Ovary (tissue), 9 donors: ENCODE results near the gene ZNF837. TPM values are rescaled to one million over a fixed set of nuclear protein-coding genes. Genes with fewer than 3 reads are reported as not detected.

Experiments used
- DNase-seq, 5 donors: peaks; one replicate each; pipeline ENCODE4 v3.0.0-alpha.2; 2019 to 2020
- H3K27ac ChIP-seq, 2 donors: fragments of 200-600 bp; one replicate each; pipeline versions ENCODE4 v1.5.1 to v1.8.0; 2019 to 2022
- H3K27me3 ChIP-seq: fragments of 200-600 bp; one replicate; pipeline ENCODE4 v1.8.0; 2022
- H3K36me3 ChIP-seq: fragments of 200-600 bp; sonication (generic); one replicate; pipeline ENCODE4 v1.5.1; 2019
- H3K4me1 ChIP-seq: one replicate; pipeline ENCODE4 v1.8.1; 2013; ENCODE audit warnings: mild to moderate bottlenecking, moderate library complexity; ENCODE audit not compliant: insufficient read depth
- H3K4me3 ChIP-seq: fragments of 200-600 bp; sonication (generic); one replicate; pipeline ENCODE4 v1.5.1; 2017
- H3K9me3 ChIP-seq, 2 donors: fragments of 200-600 bp in 1 of 2; sonication (generic) in 1 of 2; one replicate each; pipeline versions ENCODE4 v1.5.1 to v1.8.1; 2013 to 2019; ENCODE audit warnings: mild to moderate bottlenecking in 1 of 2, moderate library complexity in 1 of 2
- CTCF ChIP-seq, 3 donors: fragments of 450-650 bp in 2 of 3; fragments of 200-600 bp in 1 of 3; IDR thresholded peaks; one replicate each; pipeline versions ENCODE4 v1.5.1 to v1.8.0; 2016 to 2022; ENCODE audit warnings: antibody characterized with exemption in 3 of 3, mild to moderate bottlenecking in 1 of 3
- EP300 ChIP-seq: sonication (generic); formaldehyde crosslinking; IDR thresholded peaks from one replicate; pipeline ENCODE4 v1.6.1; 2017; ENCODE audit warnings: antibody characterized with exemption
- POLR2A ChIP-seq: fragments of 450-650 bp; IDR thresholded peaks from one replicate; pipeline ENCODE4 v1.6.1; 2017; ENCODE audit warnings: antibody characterized with exemption, mild to moderate bottlenecking, moderate library complexity
- WGBS, 3 donors: extraction: QIAGEN DNeasy Blood & Tissue Kit in 1 of 3; methylation state at CpG; one replicate each; pipeline versions ENCODE4 v1.1.5 to v1.1.7; 2013 to 2017; 5-methylcytosine and 5-hydroxymethylcytosine counted together
- intact Hi-C, 4 donors: fragments of 100-400 bp; cut with DNase I; formaldehyde crosslinking; loops; one replicate each; pipeline versions ENCODE4 v1.11.0 to v1.15.1; 2022 to 2023
- polyA plus RNA-seq, 2 donors: library from polyadenylated mRNA; stranded (reverse); fragments of 200-250 nt in 1 of 2; fragments of 350-450 nt in 1 of 2; fragmentation: Illumina TruSeq in 1 of 2; extraction: RNeasy Lipid Tissue Mini Kit (QIAGEN cat#74804) in 1 of 2; gene quantifications; one replicate each; pipeline ENCODE4 v1.2.3, GENCODE V29; 2013 to 2014
- total RNA-seq, 7 donors: library from RNA; depleted of rRNA in 2 of 7; stranded (reverse); fragments of >200 nt in 2 of 7; fragmentation: NEBNext Ultra II Directional in 3 of 7; extraction: Animal tissue kit (Norgen Biotek cat#: 25700) in 3 of 7; gene quantifications; one replicate each; pipeline versions ENCODE4 v1.1.0 to v1.2.4, GENCODE V29; 2016 to 2023
- donor health status: DM: no; HTN: no; CAD: no; lungs with moderate emphysema.
- donor health status: DM: no; HTN: no; CAD: no.
- donor health status: Bipolar disorder and iron deficiency.
- donor health status: DM: yes; HTN: yes; CAD: no.
- donor health status: DM: no; HTN: no; CAD: no.
- donor health status: DM: yes; HTN: yes; CAD: no.

The ZNF837 gene
- total and polyA plus RNA-seq, 9 donors = 1.4 to 3.2 (median 2.5) TPM; not detected in 1

- H3K9me3 ChIP-seq = peaks cover 0 to 12% of the 10 kb centered on the region in 2 donors
These were observed 36.2 kb upstream of the ZNF837 start for GRCh38 chr19:58417071-58417470.

GRCh38 chr19:58416604-58417003, 35.8 kb upstream of the ZNF837 start:
- 97 to 98% (median 97%) methylated on average over 5 of the region's 5 CpGs for WGBS, 3 donors
- TF ChIP-seq CTCF (IDR thresholded peaks at IDR 0.05) (no peak), EP300 (no peak), POLR2A (no peak)
- Histone ChIP-seq H3K9me3 (peaks cover 0 to 12% of the 10 kb centered on the region in 2 donors), H3K27me3 (no peaks in the 10 kb centered on the region), H3K4me3 (no peak overlapping the region), H3K27ac (no peak overlapping the region), H3K4me1 (no peaks in the 10 kb centered on the region), H3K36me3 (no peaks in the 10 kb centered on the region)
- intact Hi-C loops = no loop called here
- DNase-seq = no peak

More at GRCh38 chr19:58417071-58417470, 36.2 kb upstream of the ZNF837 start:
- Histone ChIP-seq H3K27me3 (no peaks in the 10 kb centered on the region), H3K4me1 (no peaks in the 10 kb centered on the region), H3K27ac (no peak overlapping the region), H3K4me3 (no peak overlapping the region), H3K36me3 (no peaks in the 10 kb centered on the region)
- WGBS, 3 donors = 96 to 98% (median 97%) methylated on average over 7 of the region's 7 CpGs
- DNase-seq = no peak
- intact Hi-C loops = no loop called here
- TF ChIP-seq POLR2A = no peak
- no peak for TF ChIP-seq CTCF (IDR thresholded peaks at IDR 0.05)
- TF ChIP-seq EP300 = no peak

GRCh38 chr19:58409010-58409790, 28.4 kb upstream of the ZNF837 start:
- Histone ChIP-seq H3K36me3 (no peaks in the 10 kb centered on the region), H3K27ac (peak overlapping the region; percentile 78 to 80), H3K9me3 (no peaks in the 10 kb centered on the region), H3K4me1 (peaks cover 10% of the 10 kb centered on the region), H3K27me3 (no peaks in the 10 kb centered on the region), H3K4me3 (peak overlapping the region; percentile 77)
- peak; percentile 41 to 62 (median 61) for DNase-seq
- TF ChIP-seq POLR2A = no peak
- no peak for TF ChIP-seq EP300
- no peak for TF ChIP-seq CTCF (IDR thresholded peaks at IDR 0.05)
- intact Hi-C loops = no loop called here
- WGBS, 3 donors = 1 to 3% (median 2%) methylated on average over 27 to 34 of the region's 34 CpGs

- H3K27me3 ChIP-seq = no peaks in the 10 kb centered on the region
- peaks cover 10% of the 10 kb centered on the region for H3K4me1 ChIP-seq
- TF ChIP-seq CTCF (IDR thresholded peaks at IDR 0.05) = peak in 1 of 3 donors; percentile 6
- peak; percentile 88 for TF ChIP-seq POLR2A
- no peak for TF ChIP-seq EP300
- H3K27ac ChIP-seq = peak within 1 kb of the TSS; percentile 80 to 84
- peak within 1 kb of the TSS; percentile 77 for H3K4me3 ChIP-seq
- 0 to 1% (median 0%) methylated on average over 62 to 100 of the region's 100 CpGs for WGBS, 3 donors
- no peaks in the 10 kb centered on the region for H3K9me3 ChIP-seq
- intact Hi-C loops = no loop called here
- no peaks in the 10 kb centered on the region for H3K36me3 ChIP-seq
- DNase-seq = peak; percentile 95 to 97 (median 96)
These were observed 27.6 kb upstream of the ZNF837 start, which contains the start of gene ZNF584 for GRCh38 chr19:58408152-58409009. Gene ZNF584, plus strand, starts transcription at chr19:58408649. Its CDS starts 499 bp downstream, at chr19:58409148.
